ENCODE measurements around the gene UBL7.

DNA sequence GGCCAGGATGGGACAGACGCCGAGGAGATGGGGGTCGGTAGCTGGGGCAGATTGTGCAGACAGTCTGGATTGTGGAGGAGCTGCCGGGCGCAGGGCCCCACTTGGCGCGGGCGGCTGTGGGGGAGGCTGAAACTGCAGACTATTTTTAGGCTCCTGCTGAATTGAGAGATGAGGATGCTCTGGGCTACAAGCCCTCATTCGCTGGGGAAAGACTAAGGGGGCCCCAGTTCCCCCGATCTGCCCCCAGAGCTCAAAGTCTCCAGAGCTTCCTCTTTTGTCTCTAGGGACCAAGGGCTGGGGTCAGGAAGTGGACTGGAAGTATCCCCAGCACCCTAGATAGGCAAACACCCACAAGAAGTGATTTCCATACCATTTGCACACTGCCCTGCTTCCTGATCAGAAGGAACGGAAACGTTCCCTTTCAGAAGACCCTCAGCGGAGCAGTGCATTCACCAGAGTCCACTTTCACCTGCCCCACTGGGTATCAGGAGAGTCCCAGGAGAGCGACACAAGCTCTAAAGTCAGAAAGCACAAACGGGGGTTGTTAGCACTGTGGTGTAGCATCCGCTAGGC is 56.9 kb downstream of the UBL7 start:
- TF ChIP-seq, protein P1, sequence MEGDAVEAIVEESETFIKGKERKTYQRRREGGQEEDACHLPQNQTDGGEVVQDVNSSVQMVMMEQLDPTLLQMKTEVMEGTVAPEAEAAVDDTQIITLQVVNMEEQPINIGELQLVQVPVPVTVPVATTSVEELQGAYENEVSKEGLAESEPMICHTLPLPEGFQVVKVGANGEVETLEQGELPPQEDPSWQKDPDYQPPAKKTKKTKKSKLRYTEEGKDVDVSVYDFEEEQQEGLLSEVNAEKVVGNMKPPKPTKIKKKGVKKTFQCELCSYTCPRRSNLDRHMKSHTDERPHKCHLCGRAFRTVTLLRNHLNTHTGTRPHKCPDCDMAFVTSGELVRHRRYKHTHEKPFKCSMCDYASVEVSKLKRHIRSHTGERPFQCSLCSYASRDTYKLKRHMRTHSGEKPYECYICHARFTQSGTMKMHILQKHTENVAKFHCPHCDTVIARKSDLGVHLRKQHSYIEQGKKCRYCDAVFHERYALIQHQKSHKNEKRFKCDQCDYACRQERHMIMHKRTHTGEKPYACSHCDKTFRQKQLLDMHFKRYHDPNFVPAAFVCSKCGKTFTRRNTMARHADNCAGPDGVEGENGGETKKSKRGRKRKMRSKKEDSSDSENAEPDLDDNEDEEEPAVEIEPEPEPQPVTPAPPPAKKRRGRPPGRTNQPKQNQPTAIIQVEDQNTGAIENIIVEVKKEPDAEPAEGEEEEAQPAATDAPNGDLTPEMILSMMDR (IDR thresholded peaks at IDR 0.05; ENCODE audit: insufficient read depth, low read length, poor library complexity, severe bottlenecking): no peak
- TF ChIP-seq EZH2phosphoT487 (conservative IDR thresholded peaks at IDR 0.05; ENCODE audit: low read length): no peak
